Right ventricle myocardium superior (tissue), 1 donor: ENCODE data around the gene TNRC6B. TPM values are rescaled to one million over a fixed set of nuclear protein-coding genes. Genes with fewer than 3 reads are reported as not detected.
"Not testable (repeated sequence)": the region's sequence is repeated elsewhere in the genome, so short reads cannot be mapped to it uniquely, and the experiment has no call there.

Experiments
- ATAC-seq: fragments of 200-7000 bp; cut with Tn5 transposase; one replicate; pipeline ENCODE4 v1.9.1; 2020; ENCODE audit warnings: mild to moderate bottlenecking; ENCODE audit not compliant: poor library complexity
- DNase-seq: peaks from one replicate; pipeline ENCODE4 v3.0.0-alpha.2; 2020
- intact Hi-C: fragments of 100-400 bp; cut with DNase I; formaldehyde crosslinking; loops from one replicate; pipeline ENCODE4 v1.11.2; 2022
- total RNA-seq: library from RNA; stranded (reverse); fragmentation: NEBNext Ultra II Directional; extraction: Animal tissue kit (Norgen Biotek cat#: 25700); gene quantifications from one replicate; pipeline ENCODE4 v1.2.1, GENCODE V29; 2021
- donor health status: DM: no; HTN: yes; CAD: no; lungs with severe emphysema.

TNRC6B gene
- total RNA-seq, 1 donor from 2014 or later = 37.5 TPM

DNA sequence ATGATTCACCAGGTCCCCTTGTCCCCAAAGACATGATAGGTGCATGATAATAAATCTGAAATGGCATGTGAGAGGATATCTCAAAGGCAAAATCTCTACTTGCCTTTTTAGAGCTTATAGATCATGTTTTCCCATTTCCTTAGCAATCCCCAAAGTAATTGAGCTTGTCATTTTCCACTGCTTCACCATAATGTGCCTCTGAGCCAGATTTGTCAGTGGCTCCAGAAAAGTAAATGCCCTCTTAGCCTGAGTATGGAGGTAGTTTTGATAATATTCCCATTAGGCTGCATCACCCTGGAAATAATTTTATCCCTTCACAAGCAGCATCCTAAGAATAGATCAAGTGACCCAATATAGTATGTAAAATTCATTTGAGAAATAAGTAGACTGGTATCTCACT, 131.9 kb downstream of the TNRC6B start:
- DNase-seq (no peak), ATAC-seq (no peak)
- intact Hi-C loops = no loop called here

DNA sequence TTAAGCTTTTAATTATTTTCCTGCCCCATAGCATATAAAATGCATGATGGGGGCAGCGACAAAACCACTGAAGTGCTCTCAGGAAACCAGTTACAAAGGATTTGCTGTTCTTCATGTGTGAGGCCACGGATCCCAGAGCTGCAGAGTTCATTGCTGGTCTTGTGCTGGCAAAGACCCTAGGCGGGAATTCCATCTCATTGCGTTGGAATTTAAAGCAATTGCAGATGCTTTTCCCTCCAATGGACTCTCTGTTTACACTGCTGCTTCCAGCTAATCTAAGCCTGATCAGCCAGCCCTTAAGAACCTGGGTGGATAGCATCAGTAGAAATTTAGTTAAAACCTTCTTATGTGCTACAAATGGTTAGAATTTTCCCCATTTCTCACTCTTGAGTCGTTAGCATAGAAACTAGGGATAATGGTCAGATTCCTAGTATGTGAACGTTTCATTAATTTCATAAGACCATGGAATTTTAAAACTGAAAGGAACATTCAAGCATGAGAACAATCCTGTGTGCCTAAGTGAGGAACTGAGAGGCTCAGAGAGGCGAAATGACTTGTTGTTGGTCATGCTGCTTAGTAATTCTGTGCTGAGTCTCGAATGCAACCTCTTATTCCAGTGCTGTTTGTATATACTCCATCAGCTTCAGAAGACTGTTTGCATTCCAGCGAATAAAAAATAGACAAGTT, 132.5 kb downstream of the TNRC6B start:
- ATAC-seq = no peak
- DNase-seq = no peak
- intact Hi-C loops = no loop called here

DNA sequence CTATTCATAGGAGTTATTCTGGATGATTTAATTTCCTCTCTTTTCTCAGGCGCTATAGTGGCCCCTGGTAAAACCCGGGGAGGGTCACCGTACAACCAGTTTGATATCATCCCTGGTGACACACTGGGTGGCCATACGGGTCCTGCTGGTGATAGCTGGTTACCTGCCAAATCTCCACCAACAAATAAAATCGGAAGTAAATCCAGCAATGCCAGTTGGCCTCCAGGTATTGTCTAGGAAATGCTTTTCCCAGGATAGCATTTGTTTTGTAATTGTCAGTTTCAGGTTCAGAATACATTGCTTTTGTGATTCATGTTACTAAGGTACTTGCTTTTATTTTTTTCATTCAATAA, 133.0 kb downstream of the TNRC6B start:
- no peak for DNase-seq
- ATAC-seq = no peak
- intact Hi-C loops = no loop called here

DNA sequence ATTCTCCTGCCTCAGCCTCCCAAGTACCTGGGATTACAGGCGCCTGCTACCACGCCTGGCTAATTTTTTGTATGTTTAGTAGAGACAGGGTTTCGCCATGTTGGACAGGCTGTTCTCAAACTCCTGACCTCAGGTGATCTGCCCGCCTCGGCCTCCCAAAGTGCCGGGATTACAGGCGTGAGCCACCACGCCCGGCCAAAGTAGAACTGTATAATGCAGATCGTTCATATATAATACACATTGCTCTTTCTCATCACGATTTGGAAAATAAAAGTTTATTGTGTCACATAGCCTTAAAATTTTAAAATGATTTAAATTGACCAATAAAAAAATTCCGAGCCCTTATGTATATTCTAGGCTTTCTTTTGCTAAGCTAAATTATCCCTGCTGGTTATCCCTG, 133.9 kb downstream of the TNRC6B start:
- DNase-seq, intact Hi-C loops, ATAC-seq: not testable (repeated sequence)

DNA sequence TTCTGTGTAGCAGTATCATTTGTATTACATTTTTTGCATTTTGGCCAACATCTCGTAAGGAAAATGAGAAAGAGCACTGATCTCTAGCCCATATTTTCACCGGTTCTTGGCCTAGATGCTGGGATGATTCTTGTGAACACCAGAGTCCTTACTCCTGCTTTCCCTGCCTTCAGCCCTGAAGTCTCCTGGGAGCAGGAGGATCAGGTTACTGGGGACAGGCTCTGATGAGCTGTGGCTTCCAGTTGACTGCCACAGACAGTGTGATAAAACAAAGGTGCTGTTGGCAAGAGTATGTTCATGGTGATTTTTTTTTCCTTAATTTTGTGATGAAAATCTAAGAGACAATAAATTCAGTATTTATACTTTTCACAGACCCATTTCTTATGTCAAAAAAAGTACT, 134.3 kb downstream of the TNRC6B start:
- intact Hi-C loops = no loop called here
- DNase-seq (no peak), ATAC-seq (no peak)

- no peak for ATAC-seq
- intact Hi-C loops = no loop called here
- no peak for DNase-seq
Measured at GRCh38 chr22:40313007-40313406, 135.3 kb downstream of the TNRC6B start.

DNA sequence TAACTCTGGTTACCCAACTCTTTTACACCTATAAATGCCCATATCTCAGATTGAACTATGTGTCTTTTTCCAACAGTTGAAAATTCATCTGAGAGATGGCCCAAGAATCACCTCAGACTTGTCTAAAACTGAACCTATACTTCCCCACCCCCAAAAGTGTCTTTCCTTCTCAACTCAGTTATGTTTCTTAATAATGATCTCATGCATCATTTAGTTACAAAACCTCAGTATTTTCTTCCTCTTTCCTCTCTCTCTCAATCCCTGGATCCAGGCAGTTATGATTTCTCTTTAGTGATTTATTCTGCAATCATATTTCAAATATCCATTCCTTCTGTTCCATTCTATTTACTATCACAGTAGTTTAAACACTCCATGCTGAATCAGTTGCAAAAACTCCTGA, 136.3 kb downstream of the TNRC6B start:
- DNase-seq = no peak
- no peak for ATAC-seq
- intact Hi-C loops = no loop called here

GRCh38 chr22:40320687-40321086, 143.0 kb downstream of the TNRC6B start:
- DNase-seq (no peak), ATAC-seq (no peak)
- intact Hi-C loops = no loop called here

DNA sequence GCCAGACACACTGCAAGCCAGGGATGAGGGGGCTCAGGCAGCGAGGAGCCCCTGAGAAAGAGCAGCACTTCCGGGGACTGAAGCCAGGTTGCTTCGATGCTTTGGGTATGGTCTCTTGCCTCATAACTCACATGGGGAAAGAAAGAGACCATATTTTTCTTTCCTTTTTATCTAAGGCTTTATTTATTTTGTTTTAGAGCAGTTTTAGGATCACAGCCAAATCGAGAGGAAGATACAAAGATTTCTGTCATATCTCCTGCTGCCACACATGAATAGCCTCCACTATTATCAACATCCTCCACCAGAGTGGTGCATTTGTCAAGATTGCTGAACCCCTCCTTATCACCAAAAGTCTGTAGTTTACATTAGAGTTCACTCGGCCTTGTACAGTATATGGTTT, 144.3 kb downstream of the TNRC6B start:
- no peak for DNase-seq
- intact Hi-C loops = no loop called here
- no peak for ATAC-seq

- intact Hi-C loops = no loop called here
- DNase-seq = no peak
- no peak for ATAC-seq
Measured at GRCh38 chr22:40322818-40323447, 145.2 kb downstream of the TNRC6B start.

DNA sequence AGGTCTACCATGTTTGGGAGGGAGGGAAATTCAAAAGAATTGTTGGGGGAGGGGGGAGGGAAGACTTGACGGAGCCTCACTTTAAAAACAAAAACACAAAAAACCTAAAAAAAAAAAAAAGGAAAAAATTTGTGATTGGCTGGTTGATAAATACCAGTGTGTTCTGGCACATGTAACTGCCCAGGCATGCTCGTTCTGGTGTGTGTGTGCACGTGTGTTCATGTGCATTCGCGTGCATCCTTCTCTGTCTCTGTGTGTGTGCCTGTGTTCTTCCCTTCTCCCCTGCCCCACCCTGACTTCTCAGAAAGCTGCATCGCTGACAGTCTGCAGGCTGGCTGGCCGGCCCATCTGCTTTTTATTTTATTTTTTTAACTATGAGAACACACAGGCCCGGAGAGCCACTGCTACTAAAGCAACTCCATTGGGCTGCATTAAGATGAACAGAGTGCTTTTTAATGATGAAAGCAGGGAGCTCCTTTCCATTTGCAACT, 146.0 kb downstream of the TNRC6B start:
- ATAC-seq (no peak), DNase-seq (no peak)
- intact Hi-C loops = no loop called here

DNA sequence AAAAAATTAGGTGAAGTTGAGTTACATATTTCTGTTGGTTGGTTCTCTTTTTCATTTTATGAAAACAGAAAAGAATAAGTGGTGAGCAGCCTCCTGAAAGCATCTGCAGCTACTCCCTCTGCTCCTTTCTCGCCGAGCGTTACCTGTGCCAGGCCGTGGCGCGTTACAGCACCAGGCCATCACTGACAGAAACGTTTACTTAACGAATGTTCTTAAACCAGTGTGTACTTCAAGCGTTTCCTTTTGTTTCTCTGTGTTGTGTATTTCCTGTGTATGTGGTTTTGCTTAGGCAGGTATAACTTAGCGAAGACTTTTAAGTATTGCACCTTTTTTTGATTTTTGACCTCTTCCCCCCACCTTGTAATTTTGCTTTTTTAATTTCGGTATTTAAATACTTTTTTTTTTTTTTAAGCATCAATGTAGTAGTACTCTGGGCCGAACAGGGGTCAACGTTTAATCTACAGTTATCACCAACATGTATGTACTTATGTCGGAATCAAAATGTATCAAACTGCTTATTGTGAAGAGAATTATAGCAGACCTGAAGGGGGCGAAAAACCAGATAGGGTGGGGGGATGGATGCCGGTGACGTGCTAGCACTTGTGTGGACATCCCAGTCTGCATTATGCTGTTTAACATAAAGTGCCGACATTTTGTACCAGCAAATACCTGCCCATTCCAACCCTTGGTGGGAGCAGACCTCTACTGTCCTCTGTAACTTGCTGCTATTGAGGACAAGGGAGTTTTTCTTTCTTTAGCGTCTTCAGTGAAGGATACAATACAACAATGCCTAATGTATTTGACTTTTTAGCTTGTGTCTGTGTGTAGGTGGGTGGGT, 147.0 kb downstream of the TNRC6B start:
- intact Hi-C loops = no loop called here
- ATAC-seq (no peak), DNase-seq (no peak)

GRCh38 chr22:40325315-40325714, 147.6 kb downstream of the TNRC6B start:
- no peak for ATAC-seq
- DNase-seq = no peak
- intact Hi-C loops = no loop called here

DNA sequence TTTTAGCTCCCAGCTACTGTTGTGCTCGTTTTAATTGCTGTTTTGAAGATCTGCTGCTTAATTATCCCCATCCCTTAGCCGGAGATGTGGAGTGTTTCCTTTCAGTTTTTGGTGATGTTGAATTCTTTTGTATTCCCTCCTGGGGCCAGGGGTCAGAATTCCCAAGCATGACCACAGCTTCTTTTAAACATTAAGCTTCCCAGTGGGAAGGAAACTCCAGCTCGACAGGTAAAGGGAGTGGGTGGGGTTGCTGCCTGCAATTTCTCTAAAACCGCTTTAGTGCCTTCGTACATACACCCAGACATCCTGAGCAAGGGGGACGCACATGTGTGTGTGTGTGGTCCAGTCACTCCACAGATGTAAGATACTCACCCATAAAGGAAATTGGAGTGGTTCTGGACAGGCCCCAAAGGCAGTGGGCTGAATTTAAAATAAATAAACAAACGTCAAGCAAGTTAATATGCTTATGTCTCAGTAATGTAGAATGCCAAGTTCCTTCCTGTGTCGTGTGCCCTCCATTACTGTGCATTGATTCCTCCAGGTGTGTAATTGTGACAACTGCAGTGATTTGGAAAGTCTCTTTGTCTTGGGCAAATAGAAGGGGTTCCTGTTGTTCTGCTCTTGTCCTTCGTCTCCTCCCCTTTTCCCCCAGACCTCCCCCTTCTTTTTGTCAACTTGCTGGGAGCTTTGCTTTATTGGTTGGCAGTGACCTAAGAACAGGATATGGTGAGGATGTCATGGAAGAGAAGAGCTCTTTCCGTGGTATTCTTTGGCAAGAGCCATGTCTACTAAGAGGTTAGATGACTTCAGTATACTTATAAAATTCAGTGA, 149.4 kb downstream of the TNRC6B start:
- DNase-seq (no peak), ATAC-seq (no peak)
- intact Hi-C loops = no loop called here

DNA sequence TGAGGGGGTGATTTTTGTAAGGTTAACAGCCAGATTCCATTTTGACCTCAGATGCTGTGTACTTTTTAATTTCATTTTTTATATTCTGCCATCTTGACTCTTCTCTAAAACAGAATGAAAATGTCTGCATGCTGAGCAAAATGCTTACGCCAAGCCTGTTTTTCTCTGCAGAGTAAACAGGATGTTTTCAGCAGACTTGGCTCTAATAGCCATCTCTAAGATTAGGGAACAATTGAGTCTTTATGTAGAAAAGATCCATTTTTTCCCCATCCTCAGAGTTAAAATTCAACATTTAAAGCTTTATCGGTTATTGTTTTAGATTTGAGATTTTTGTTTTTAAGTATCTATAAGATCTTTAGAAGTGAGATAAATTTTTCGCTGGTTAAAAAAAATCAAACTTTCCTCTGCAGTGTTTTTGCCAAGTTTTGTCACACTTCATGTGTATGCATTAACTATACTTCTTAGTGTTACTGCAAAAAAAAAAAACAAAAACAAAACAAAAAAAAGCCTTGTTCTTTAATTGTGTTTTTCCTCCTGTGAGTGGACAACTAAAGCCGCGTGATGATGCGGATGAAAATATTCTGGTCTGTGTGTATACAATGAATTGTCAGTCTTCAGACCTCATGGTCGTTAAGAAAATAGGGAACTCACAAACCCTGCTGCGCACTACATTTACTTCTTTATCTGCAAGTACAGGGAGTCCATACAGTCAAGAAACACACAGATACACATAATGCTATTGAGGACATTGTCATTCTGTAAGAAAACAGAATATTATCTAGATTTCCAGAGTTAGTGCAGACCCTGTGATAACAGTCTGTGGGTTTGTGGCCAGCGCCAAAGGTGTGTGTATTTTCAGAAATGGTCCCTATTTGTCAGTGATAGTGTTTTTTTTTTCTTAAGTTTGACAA, 151.1 kb downstream of the TNRC6B start:
- intact Hi-C loops = no loop called here
- DNase-seq = no peak
- peak; percentile 13 for ATAC-seq

- DNase-seq (no peak), ATAC-seq (no peak)
- intact Hi-C loops = no loop called here
Measured at GRCh38 chr22:40329466-40329865, 151.7 kb downstream of the TNRC6B start.

DNA sequence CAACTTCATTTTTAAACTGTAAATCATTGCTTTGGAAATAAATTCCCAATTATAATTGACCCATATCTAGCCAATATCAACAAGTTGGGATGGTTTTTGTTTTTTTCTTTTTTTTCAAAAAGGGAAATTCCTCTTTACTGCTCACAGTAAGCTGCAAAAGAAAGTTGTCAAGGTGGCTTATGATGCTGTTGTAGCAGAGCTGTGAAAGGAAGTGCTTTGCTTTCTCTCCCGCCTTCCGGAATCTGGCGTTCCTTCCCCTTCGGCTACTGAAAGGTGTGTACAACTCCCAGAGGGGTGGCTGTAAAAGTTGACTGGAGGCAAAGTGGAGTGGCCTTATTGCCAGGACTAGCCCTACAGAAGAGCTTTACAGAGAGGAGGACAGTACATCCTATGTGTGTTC, 152.4 kb downstream of the TNRC6B start:
- intact Hi-C loops = no loop called here
- ATAC-seq = no peak
- DNase-seq = no peak

GRCh38 chr22:40330615-40331014, 152.9 kb downstream of the TNRC6B start:
- DNase-seq (no peak), ATAC-seq (no peak)
- intact Hi-C loops = no loop called here
